ENCODE measurements around the gene COL13A1.

- TF ChIP-seq CTCF (IDR thresholded peaks at IDR 0.05; ENCODE audit: low read depth, low read length) (no peak), POLR2A (IDR thresholded peaks at IDR 0.05; ENCODE audit: extremely low read depth, insufficient read length) (no peak)
- TF ChIP-seq, protein P1, sequence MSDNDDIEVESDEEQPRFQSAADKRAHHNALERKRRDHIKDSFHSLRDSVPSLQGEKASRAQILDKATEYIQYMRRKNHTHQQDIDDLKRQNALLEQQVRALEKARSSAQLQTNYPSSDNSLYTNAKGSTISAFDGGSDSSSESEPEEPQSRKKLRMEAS (IDR thresholded peaks at IDR 0.05; ENCODE audit: low read depth, low read length), result no peak
These were observed 151.1 kb downstream of the COL13A1 start for GRCh38 chr10:69952821-69953221.
